ENCODE measurements around the gene LCE4A.

The LCE4A gene

DNA sequence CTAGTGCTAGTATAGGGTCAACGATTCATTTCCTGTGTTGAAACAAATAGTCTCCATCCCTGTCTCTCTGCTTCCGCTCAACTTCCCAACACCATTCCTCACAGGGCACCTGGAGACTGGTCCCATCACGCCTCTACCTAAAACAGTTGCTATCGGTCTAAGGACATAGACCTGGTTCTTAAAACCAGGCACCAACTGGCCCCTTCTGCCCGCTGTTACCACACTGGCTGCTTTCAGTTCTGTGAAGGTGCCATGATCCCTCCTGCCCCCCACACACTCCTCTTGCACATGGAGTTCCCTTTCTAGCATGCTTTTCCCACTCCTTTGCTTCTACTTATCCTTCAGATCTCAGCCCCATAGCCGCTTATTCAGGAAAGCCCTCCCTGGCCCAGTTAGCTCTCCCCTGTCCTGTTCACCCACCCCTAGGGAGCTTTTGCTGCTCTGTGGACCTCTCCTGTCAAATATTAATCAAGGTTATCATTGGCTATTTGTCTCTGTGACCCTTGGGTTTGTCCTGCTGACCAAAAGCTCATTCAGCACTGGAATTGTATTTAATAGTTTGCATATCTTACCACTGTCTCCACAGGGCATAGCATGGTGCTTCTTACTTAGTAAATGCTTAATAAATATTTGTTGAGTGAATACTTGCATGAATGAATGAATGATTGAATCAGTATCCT is 37.9 kb downstream of the LCE4A start:
- DNase-seq (ENCODE audit: low read depth), result no peak

DNA sequence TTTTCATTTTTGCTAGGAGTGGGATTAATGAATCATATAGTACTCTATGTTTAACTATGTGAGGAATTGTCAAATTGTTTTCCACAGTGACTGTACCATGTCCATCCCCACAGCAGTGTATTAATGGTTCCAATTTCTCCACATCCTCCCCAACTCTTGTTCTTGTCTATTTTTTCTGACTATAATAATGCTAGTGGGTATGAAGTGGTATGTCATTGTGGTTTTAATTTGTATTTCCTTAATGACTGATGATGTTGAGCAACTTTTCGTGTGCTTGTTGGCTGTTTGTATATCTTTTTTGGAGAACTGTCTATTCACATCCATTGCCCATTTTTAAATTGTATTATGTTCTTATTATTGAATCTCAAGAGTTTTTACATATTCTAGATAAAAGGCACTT is 39.9 kb downstream of the LCE4A start:
- no peak for DNase-seq (ENCODE audit: low read depth)

DNA sequence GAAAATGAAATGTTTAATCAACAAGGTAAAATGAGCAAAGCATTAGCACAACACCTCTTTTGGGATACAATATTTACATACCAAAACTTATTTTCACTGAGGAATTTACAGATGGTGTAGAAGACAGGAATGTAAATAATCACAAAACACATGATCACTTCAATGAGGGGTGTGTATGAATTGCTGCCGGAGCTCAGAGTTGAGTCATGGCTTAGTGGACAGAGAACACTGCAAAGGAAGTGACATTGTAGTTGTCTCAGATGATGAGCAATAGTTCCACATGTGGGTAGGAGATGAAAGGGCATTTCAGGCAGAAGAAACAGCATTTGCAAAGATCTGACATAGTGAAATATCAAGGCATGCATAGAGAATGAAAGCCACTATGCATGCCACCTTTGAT is 44.3 kb downstream of the LCE4A start:
- no peak for DNase-seq (ENCODE audit: low read depth)

DNA sequence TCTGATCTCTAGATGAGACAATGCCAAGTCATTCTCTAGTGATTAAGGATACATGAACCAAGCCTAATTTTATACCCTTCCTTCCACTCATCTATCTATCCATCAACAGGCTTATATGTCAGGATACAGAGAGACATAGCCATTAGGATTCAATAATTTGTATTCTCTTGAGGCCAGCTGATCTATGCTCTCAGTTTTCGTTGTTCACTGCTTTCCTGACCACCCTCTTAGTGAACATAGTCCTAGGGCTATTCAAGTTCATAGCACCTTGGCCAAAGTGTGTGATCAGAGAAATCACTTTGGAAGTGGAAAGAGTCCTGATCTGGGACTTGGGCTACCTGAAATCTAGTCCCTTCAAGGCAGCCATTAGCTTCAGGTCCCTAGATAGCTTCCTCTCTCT is 45.6 kb downstream of the LCE4A start:
- DNase-seq (ENCODE audit: low read depth), result no peak

DNA sequence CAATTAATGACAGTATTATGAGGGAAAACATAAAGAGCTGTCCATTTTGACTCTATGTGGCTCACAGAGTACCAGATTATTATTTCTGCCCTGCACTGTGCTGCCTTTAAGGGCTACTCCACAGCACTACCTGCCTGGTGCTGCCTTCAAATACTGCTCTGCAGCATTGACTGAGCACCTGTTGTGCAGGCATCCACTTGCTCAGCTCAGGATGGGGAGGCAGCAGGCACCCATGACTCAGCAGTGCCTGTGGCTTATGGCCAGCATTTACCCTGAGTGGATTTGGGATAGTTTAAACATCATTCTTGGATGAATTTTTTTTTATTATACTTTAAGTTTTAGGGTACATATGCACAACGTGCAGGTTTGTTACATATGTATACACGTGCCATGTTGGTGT is 48.9 kb downstream of the LCE4A start:
- DNase-seq (ENCODE audit: low read depth), result no peak

DNA sequence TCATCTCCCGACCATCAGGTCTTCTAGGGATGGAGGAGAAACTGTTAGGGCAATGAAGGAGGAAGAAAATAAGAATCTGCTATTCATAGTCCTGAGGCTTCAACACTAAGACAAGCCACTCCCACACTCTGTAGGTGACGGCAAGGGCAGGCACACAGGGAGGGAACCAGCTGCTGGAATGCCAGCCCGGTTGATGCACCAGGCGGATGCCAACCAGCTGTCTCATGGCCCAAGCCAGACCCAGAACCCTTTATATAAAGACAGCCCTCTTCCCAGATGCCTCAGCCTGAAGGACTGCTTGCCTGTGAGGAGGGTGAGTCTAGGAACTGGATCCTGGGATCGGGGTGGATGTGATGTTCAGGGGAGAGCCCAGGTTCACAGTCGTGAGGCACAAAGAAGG is 49.8 kb downstream of the LCE4A start, which contains the start of gene KPRP:
TSS of gene KPRP (plus strand) at position 279 of the 400 bp plus-strand sequence. CDS start 1,564 bp downstream, outside the sequence.
- no peak for DNase-seq (ENCODE audit: low read depth)

DNA sequence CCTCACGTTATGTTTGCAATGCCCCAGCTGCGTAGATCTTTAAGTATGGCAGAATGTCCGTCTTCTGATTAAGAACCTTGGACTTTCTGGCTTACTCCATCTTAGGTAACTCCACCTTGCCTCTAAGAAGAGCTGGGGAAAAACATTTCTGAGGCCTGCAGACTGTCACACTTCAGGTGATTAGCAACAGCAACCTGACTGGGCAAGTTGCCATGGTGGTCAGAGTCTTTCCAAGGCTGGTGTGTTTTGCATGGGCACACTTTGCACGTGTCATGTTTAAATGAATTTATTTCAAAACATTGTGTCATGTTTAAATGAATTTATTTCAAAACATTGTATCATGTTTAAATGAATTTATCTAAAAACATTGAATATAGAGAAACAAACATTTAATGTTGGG is 50.7 kb downstream of the LCE4A start:
- DNase-seq (ENCODE audit: low read depth), result no peak
